ENCODE data around the gene UBA5. TPM values are rescaled to one million over a fixed set of nuclear protein-coding genes. Genes with fewer than 3 reads are reported as not detected.

The UBA5 gene
- total and polyA plus RNA-seq, 9 of the 15 experiments (the other 6 are each of a cell fraction or from before 2014, with no cell fraction given), result 8.1 to 71.1 (median 29.4) TPM

GRCh38 chr3:132726341-132726823 lies 66.3 kb downstream of the UBA5 start:
- TF ChIP-seq NR2C1 (IDR thresholded peaks at IDR 0.05) (no peak), NR2C1 (tag; IDR thresholded peaks at IDR 0.05) (no peak), TARDBP (IDR thresholded peaks at IDR 0.05) (no peak), TEAD4 (IDR thresholded peaks at IDR 0.05; ENCODE audit: low read length) (peak; percentile 64), TEAD4 (CRISPR knock-in tag; IDR thresholded peaks at IDR 0.05; ENCODE audit: borderline replicate concordance) (no peak), ARID3A (IDR thresholded peaks at IDR 0.05; ENCODE audit: borderline replicate concordance, low read depth, low read length) (0 out of 2 replicates have a peak, but pooled peaks have one; percentile 71), RAD21 (CRISPR knock-in tag; conservative IDR thresholded peaks at IDR 0.05 in 1 of 2, IDR thresholded peaks at IDR 0.05 in 1 of 2) (peak; percentile 31 to 64), CTCF (IDR thresholded peaks at IDR 0.05 in 2 of 3, conservative IDR thresholded peaks at IDR 0.05 in 1 of 3; ENCODE audit: insufficient read depth in 2 of 3, low read depth in 1 of 3, low read length in 3 of 3) (peak; percentile 39 to 71 (median 64); a peak in 5 of 6 replicates), TEAD1 (CRISPR knock-in tag; IDR thresholded peaks at IDR 0.05) (peak in 1 of 2 experiments; percentile 72; a peak in 2 of 4 replicates), ZEB2 (IDR thresholded peaks at IDR 0.05) (no peak), TEAD2 (tag; IDR thresholded peaks at IDR 0.05) (peak; percentile 78), SNIP1 (IDR thresholded peaks at IDR 0.05; ENCODE audit: low read depth) (no peak), ZNF253 (CRISPR knock-in tag; conservative IDR thresholded peaks at IDR 0.05) (no peak), WHSC1 (IDR thresholded peaks at IDR 0.05; ENCODE audit: low read length) (no peak)
- Histone ChIP-seq H3K9ac (ENCODE audit: insufficient read depth in 1 of 2, low read depth in 2 of 2, low read length in 2 of 2) (no peak overlapping the region), H3K9me3 (replicated peaks; ENCODE audit: control insufficient read depth, insufficient read depth, low read depth, low read length) (no peaks in the 10 kb centered on the region), H3K36me3 (ENCODE audit: control insufficient read depth, insufficient read depth, low read length) (no peaks in the 10 kb centered on the region), H3K4me2 (ENCODE audit: insufficient read depth, low read length) (no peak overlapping the region), H3K79me2 (ENCODE audit: control insufficient read depth, insufficient read depth, low read length) (peaks cover 8% of the 10 kb centered on the region; the same call in 2 of the 3 replicates), H4K20me1 (replicated peaks; ENCODE audit: control insufficient read depth, insufficient read depth, low read length) (no peaks in the 10 kb centered on the region), H3K27ac (ENCODE audit: extremely low read depth, low read depth, low read length) (no peak overlapping the region), H3K4me1 (replicated peaks in 1 of 2; ENCODE audit: control insufficient read depth in 2 of 2, insufficient read depth in 2 of 2, low read length in 2 of 2) (peaks cover 0 to 9% of the 10 kb centered on the region in 2 experiments; a peak in 2 of 5 replicates), H3K9me1 (ENCODE audit: control insufficient read depth, insufficient read depth, low read length) (no peaks in the 10 kb centered on the region), H2AFZ (ENCODE audit: low read depth, low read length) (no peak overlapping the region), H3K27me3 (ENCODE audit: control insufficient read depth in 2 of 2, insufficient read depth in 2 of 2, low read length in 2 of 2) (no peaks in the 10 kb centered on the region), H3K4me3 (no peak overlapping the region)
- BruUV-seq (replicated peaks), result no TSS peak
- ChIA-PET POLR2A (interaction anchor here (0.7 kb wide), 1 partner anchor 1587 kb away, joined by 4 read pairs; no protein-coding TSS in a partner anchor), CTCF (ENCODE audit: low intra/inter-chr PET ratio) (interaction anchor here (1.3 kb wide), 1 partner anchor 651 kb away, joined by 5 read pairs; no protein-coding TSS in a partner anchor)
- intact Hi-C loops (cut with micrococcal nuclease), result loop anchor here (10.0 kb wide), 2 partner anchors 848 to 1198 kb away; partner anchors contain the start of gene CDV3
- FAIRE-seq, result peak; percentile 65
- DNase-seq (ENCODE audit: extremely low read depth in 1 of 4, low spot score in 3 of 4), result peak; percentile 10 to 45 (median 20)
- ATAC-seq, result no peak
- 0% methylated on average over 2 of the region's 2 CpGs for WGBS (ENCODE audit: insufficient coverage, low coverage, missing lambda C conversion rate)
- in situ Hi-C loops (cut with MboI), result loop anchor here (10.0 to 25.0 kb wide), 3 partner anchors 311 to 1086 kb away; partner anchors contain the start of genes SRPRB and TMEM108

Data from K562 (cell line).